Heart left ventricle (tissue), 16 donors: ENCODE results near the gene TMEM209. TPM values are rescaled to one million over a fixed set of nuclear protein-coding genes. Genes with fewer than 3 reads are reported as not detected.

ENCODE experiments used
- ATAC-seq, 4 donors: fragments of 200-7000 bp; cut with Tn5 transposase; one replicate each; pipeline ENCODE4 v1.9.1; 2020 to 2022; ENCODE audit warnings: moderate library complexity in 4 of 4, mild to moderate bottlenecking in 3 of 4, moderate number of reproducible peaks in 1 of 4
- DNase-seq, 5 donors: peaks; one replicate each; pipeline ENCODE4 v3.0.0-alpha.2; 2020
- H3K27ac ChIP-seq, 12 donors: fragments of 200-600 bp; sonication (generic) in 4 of 12; one replicate each; pipeline versions ENCODE4 v1.5.0 to v1.8.0; 2016 to 2022; ENCODE audit warnings: mild to moderate bottlenecking in 2 of 12
- H3K27me3 ChIP-seq, 9 donors: fragments of 200-600 bp; sonication (generic) in 2 of 9; one replicate each; pipeline versions ENCODE4 v1.5.1 to v1.8.0; 2016 to 2022; ENCODE audit warnings: mild to moderate bottlenecking in 3 of 9
- H3K36me3 ChIP-seq, 9 donors: fragments of 200-600 bp; sonication (generic) in 2 of 9; one replicate each; pipeline versions ENCODE4 v1.5.0 to v1.8.0; 2018 to 2022; ENCODE audit warnings: mild to moderate bottlenecking in 2 of 9
- H3K4me1 ChIP-seq, 12 donors: fragments of 200-600 bp; sonication (generic) in 4 of 12; one replicate each; pipeline versions ENCODE4 v1.5.0 to v1.8.0; 2016 to 2022; ENCODE audit warnings: mild to moderate bottlenecking in 3 of 12
- H3K4me3 ChIP-seq, 12 donors: fragments of 200-600 bp; sonication (generic) in 4 of 12; one replicate each; pipeline versions ENCODE4 v1.5.0 to v1.8.0; 2017 to 2022; ENCODE audit warnings: mild to moderate bottlenecking in 9 of 12, moderate library complexity in 4 of 12
- H3K9me3 ChIP-seq, 12 donors: fragments of 200-600 bp; sonication (generic) in 4 of 12; one replicate each; pipeline versions ENCODE4 v1.5.0 to v1.8.0; 2016 to 2022; ENCODE audit warnings: mild to moderate bottlenecking in 1 of 12
- POLR2A ChIP-seq, 2 donors: fragments of 450-650 bp; IDR thresholded peaks; one replicate each; pipeline ENCODE4 v1.6.1; 2017; ENCODE audit warnings: antibody characterized with exemption in 2 of 2, mild to moderate bottlenecking in 2 of 2, moderate library complexity in 2 of 2
- whole genome bisulfite sequencing, 4 donors: extraction: QIAGEN DNeasy Blood & Tissue Kit in 2 of 4; methylation state at CpG; one replicate each; pipeline versions ENCODE4 v1.1.5 to v1.1.7; 2013 to 2018; 5-methylcytosine and 5-hydroxymethylcytosine counted together
- intact Hi-C, 10 donors: fragments of 100-400 bp; cut with DNase I; formaldehyde crosslinking; loops; one replicate each; pipeline versions ENCODE4 v1.11.1 to v1.14.2; 2022
- polyA plus RNA-seq, 2 donors: library from polyadenylated mRNA; stranded (reverse); fragments of 200-250 nt; gene quantifications; one replicate each; pipeline ENCODE4 v1.2.3, GENCODE V29; 2013
- total RNA-seq, 9 donors: library from RNA; depleted of rRNA in 2 of 9; stranded (reverse); fragments of >200 nt in 2 of 9; fragmentation: NEBNext Ultra II Directional in 3 of 9; extraction: Animal tissue kit (Norgen Biotek cat#: 25700) in 3 of 9; gene quantifications; one replicate each; pipeline versions ENCODE4 v1.1.0 to v1.2.4, GENCODE V29; 2016 to 2023
- TF ChIP-seq, protein P1 (sequence below), 12 donors: fragments of 200-600 bp; sonication (generic) in 4 of 12; IDR thresholded peaks; one replicate each; pipeline versions ENCODE4 v1.5.0 to v1.8.0; 2018 to 2022; ENCODE audit warnings: antibody characterized with exemption in 12 of 12, mild to moderate bottlenecking in 5 of 12
- donor health status: ischemic (EF 13 %, LVEDD 7.1; RV severe dilation, severe dysfunction).
- donor health status: healthy with polysubstance abuse.
- donor health status: DM: no; HTN: yes; CAD: no.
- donor health status: DM: no; HTN: no; CAD: no.
- donor health status: ischemic (EF 25% LVEDD 6.9; RV normal size, moderate dysfunction).
- donor health status: ischemic (EF 25% LVEDD 5.7; RV mildly dilated, moderate dysfunction).
- donor health status: healthy.
- donor health status: DM: yes; HTN: yes; CAD: no.
- donor health status: ischemic (EF 35%, LVEDD 5.7; RV mildly dilated, moderate dysfunction).
- donor health status: nonischemic (EF 11% LVEDD 7.7; RV severe dilation, severe dysfunction).
- donor health status: DM: yes; HTN: yes; CAD: no.
- donor health status: PGD.
- donor health status: ischemic (EF 29% LVEDD 5.4; RV normal size, mild dysfunction).
- donor health status: nonischemic (EF 23%, LVEDD 6.1; RV moderate dilation, normal function).

The TMEM209 gene
- total and polyA plus RNA-seq, 11 donors: 4.4 to 15.0 (median 8.9) TPM

GRCh38 chr7:130145424-130146100 is 59.6 kb downstream of the TMEM209 start:
- no peak for DNase-seq
- intact Hi-C loops: no loop called here
- Histone ChIP-seq H3K36me3 (no peaks in the 10 kb centered on the region), H3K4me3 (no peak overlapping the region), H3K27me3 (no peaks in the 10 kb centered on the region), H3K4me1 (peaks cover 0 to 20% (median 5%) of the 10 kb centered on the region in 12 donors), H3K27ac (no peak overlapping the region), H3K9me3 (no peaks in the 10 kb centered on the region)
- ATAC-seq: no peak
- 92 to 93% (median 92%) methylated on average over 14 of the region's 14 CpGs for WGBS, 4 donors
- TF ChIP-seq POLR2A (IDR thresholded peaks at IDR 0.05): no peak
- TF ChIP-seq, protein P1, sequence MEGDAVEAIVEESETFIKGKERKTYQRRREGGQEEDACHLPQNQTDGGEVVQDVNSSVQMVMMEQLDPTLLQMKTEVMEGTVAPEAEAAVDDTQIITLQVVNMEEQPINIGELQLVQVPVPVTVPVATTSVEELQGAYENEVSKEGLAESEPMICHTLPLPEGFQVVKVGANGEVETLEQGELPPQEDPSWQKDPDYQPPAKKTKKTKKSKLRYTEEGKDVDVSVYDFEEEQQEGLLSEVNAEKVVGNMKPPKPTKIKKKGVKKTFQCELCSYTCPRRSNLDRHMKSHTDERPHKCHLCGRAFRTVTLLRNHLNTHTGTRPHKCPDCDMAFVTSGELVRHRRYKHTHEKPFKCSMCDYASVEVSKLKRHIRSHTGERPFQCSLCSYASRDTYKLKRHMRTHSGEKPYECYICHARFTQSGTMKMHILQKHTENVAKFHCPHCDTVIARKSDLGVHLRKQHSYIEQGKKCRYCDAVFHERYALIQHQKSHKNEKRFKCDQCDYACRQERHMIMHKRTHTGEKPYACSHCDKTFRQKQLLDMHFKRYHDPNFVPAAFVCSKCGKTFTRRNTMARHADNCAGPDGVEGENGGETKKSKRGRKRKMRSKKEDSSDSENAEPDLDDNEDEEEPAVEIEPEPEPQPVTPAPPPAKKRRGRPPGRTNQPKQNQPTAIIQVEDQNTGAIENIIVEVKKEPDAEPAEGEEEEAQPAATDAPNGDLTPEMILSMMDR (IDR thresholded peaks at IDR 0.05): no peak

GRCh38 chr7:130144312-130145171 is 60.7 kb downstream of the TMEM209 start:
- peaks cover 0 to 24% (median 5%) of the 10 kb centered on the region in 12 donors for H3K4me1 ChIP-seq
- H3K27me3 ChIP-seq: no peaks in the 10 kb centered on the region
- H3K36me3 ChIP-seq: peaks cover 0 to 1% (median 0%) of the 10 kb centered on the region in 9 donors
- H3K9me3 ChIP-seq: no peaks in the 10 kb centered on the region
- ATAC-seq (no peak), DNase-seq (no peak)
- TF ChIP-seq, protein P1 (IDR thresholded peaks at IDR 0.05): no peak
- no peak for TF ChIP-seq POLR2A (IDR thresholded peaks at IDR 0.05)
- intact Hi-C loops: no loop called here
- H3K4me3 ChIP-seq: no peak overlapping the region
- 64 to 90% (median 78%) methylated on average over 14 of the region's 14 CpGs for WGBS, 4 donors
- no peak overlapping the region for H3K27ac ChIP-seq

- no peak for ATAC-seq
- peaks cover 0 to 24% (median 5%) of the 10 kb centered on the region in 12 donors for H3K4me1 ChIP-seq
- no peak overlapping the region for H3K4me3 ChIP-seq
- DNase-seq: no peak
- no peaks in the 10 kb centered on the region for H3K27me3 ChIP-seq
- 91 to 98% (median 93%) methylated on average over 3 of the region's 3 CpGs for WGBS, 4 donors
- H3K36me3 ChIP-seq: peaks cover 0 to 5% (median 0%) of the 10 kb centered on the region in 9 donors
- no peak for TF ChIP-seq POLR2A (IDR thresholded peaks at IDR 0.05)
- TF ChIP-seq, protein P1 (IDR thresholded peaks at IDR 0.05): no peak
- intact Hi-C loops: no loop called here
- H3K27ac ChIP-seq: no peak overlapping the region
- no peaks in the 10 kb centered on the region for H3K9me3 ChIP-seq
These were observed 61.3 kb downstream of the TMEM209 start for GRCh38 chr7:130143986-130144311.

DNA sequence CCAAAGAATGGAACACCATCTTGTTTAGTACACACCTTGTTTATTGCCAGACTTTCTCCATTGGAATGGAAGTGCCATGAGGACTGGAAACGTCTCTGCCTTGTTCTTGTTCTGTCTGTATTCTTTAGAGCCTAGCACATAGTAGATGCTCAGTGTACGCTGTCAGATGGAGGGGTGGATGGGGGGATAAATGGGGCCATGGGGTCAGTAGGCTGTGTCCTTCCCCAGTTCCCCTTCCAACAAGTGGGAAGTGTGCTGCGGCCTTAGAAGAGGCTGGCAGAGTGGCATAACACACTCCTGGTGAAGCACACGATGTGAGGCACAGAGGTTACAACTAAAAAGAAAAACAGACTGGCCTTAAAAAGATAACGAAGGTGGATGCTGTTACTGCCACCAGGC is 61.9 kb downstream of the TMEM209 start:
- WGBS, 4 donors: 92 to 97% (median 95%) methylated on average over 5 of the region's 5 CpGs
- no peak for DNase-seq
- no peak overlapping the region for H3K27ac ChIP-seq
- TF ChIP-seq, protein P1 (IDR thresholded peaks at IDR 0.05): no peak
- no peak for TF ChIP-seq POLR2A (IDR thresholded peaks at IDR 0.05)
- intact Hi-C loops: no loop called here
- H3K9me3 ChIP-seq: no peaks in the 10 kb centered on the region
- H3K4me1 ChIP-seq: peaks cover 0 to 24% (median 5%) of the 10 kb centered on the region in 12 donors
- no peaks in the 10 kb centered on the region for H3K27me3 ChIP-seq
- H3K4me3 ChIP-seq: no peak overlapping the region
- no peak for ATAC-seq
- peaks cover 0 to 5% (median 0%) of the 10 kb centered on the region in 9 donors for H3K36me3 ChIP-seq
